RCC 7860 (cell line): Measurements from ENCODE around the gene ALPP.
"Not testable (repeated sequence)": the region's sequence is repeated elsewhere in the genome, so short reads cannot be mapped to it uniquely, and the experiment has no call there.

Source experiments
- DNase-seq: peaks from one replicate; pipeline ENCODE4 v3.0.0-alpha.2; 2015; ENCODE audit warnings: low spot score
- FAIRE-seq: peaks from 2 replicates; lab custom pipeline; 2012; peaks lifted over from hg19 to GRCh38; lab: Jason Lieb, UNC

Gene ALPP

DNA sequence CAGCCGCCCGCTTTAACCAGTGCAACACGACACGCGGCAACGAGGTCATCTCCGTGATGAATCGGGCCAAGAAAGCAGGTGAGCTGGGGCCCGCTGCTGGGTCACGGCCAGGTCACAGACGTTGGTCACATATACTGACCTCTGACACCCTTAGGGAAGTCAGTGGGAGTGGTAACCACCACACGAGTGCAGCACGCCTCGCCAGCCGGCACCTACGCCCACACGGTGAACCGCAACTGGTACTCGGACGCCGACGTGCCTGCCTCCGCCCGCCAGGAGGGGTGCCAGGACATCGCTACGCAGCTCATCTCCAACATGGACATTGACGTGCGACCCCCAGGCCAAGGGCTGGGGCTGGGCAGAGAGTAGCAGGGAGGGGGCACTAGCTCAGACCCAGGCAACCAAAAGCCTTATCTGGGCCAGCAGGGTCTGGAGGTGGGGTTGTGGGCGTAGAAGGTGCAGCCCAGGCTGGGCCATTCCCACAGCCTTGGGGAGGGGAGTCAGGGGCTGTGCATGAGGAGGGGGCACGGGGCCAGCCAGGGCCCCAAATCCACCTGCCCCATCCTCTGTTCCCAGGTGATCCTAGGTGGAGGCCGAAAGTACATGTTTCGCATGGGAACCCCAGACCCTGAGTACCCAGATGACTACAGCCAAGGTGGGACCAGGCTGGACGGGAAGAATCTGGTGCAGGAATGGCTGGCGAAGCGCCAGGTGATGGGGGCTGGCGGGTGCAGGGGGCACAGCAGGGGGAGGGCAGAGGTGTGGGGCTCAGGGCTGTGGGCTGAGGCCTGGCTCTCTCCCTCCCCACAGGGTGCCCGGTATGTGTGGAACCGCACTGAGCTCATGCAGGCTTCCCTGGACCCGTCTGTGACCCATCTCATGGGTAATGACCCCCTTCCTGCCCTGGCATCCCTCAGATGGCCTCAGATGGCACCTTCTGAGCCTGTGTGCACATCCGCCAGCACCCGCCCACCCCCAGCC, 1.3 kb downstream of the ALPP start:
- FAIRE-seq, DNase-seq: not testable (repeated sequence)

DNA sequence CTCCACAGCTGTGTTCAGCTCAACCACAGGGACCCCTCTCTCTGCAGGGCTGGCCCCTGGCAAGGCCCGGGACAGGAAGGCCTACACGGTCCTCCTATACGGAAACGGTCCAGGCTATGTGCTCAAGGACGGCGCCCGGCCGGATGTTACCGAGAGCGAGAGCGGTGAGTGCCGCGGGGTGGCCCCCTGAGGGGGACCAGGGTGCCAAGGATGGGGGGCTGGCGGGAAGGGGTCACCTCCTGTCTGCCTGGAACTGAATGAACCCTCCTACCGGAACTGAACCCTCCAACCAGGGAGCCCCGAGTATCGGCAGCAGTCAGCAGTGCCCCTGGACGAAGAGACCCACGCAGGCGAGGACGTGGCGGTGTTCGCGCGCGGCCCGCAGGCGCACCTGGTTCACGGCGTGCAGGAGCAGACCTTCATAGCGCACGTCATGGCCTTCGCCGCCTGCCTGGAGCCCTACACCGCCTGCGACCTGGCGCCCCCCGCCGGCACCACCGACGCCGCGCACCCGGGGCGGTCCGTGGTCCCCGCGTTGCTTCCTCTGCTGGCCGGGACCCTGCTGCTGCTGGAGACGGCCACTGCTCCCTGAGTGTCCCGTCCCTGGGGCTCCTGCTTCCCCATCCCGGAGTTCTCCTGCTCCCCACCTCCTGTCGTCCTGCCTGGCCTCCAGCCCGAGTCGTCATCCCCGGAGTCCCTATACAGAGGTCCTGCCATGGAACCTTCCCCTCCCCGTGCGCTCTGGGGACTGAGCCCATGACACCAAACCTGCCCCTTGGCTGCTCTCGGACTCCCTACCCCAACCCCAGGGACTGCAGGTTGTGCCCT, 2.9 kb downstream of the ALPP start:
- not testable (repeated sequence) for DNase-seq, FAIRE-seq

DNA sequence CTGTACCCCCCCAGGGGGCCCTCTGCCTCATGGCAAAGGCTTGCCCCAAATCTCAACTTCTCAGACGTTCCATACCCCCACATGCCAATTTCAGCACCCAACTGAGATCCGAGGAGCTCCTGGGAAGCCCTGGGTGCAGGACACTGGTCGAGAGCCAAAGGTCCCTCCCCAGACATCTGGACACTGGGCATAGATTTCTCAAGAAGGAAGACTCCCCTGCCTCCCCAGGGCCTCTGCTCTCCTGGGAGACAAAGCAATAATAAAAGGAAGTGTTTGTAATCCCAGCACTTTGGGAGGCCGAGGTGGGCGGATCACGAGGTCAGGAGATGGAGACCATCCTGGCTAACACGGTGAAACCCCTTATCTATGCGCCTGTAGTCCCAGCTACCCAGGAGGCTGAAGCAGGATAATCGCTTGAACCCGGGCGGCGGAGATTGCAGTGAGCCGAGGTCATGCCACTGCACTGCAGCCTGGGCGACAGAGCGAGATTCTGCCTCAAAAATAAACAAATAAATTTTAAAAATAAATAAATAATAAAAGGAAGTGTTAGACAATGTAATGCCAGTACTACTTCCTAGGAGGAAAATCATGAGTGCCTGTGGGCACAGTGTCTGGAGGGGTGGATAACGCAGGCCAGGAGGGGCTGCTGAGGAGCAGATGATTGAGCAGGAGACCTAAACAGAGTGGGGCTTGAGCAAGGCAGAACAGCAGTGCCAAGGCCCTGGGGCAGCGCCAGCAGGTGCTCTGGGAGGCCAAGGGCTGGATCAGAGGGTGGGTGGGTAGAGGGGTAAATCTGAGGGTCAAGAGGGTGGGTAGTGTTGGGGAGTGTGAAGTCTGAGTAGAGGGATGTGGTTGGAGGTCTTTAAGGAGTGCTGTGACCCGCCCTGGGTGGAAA, 4.0 kb downstream of the ALPP start:
- DNase-seq = no peak
- no peak for FAIRE-seq

GRCh38 chr2:232384466-232384865, 5.9 kb downstream of the ALPP start:
- FAIRE-seq (no peak), DNase-seq (no peak)

GRCh38 chr2:232385058-232385457, 6.5 kb downstream of the ALPP start:
- FAIRE-seq, DNase-seq: not testable (repeated sequence)

- FAIRE-seq = no peak
Measured at GRCh38 chr2:232385660-232386489, 7.3 kb downstream of the ALPP start.

DNA sequence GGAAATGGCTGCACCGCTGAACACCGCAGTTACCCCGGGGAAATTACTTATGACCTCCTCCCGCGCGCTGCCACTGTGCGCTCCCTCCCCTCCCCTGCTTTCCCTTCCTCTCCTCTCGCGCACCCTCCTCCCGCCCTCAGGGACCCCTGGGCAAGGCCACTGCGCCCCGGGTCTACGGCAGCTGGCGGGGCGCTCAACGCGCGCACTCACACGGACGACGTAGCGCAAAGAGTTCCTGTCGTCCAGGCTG, 7.9 kb downstream of the ALPP start:
- DNase-seq (no peak), FAIRE-seq (no peak)

More at GRCh38 chr2:232385660-232386489, 7.3 kb downstream of the ALPP start:
- DNase-seq = no peak

- FAIRE-seq (no peak), DNase-seq (no peak)
Measured at GRCh38 chr2:232386740-232387450, 8.3 kb downstream of the ALPP start.

- DNase-seq = no peak
- no peak for FAIRE-seq
Measured at GRCh38 chr2:232387451-232388171, 9.1 kb downstream of the ALPP start.

DNA sequence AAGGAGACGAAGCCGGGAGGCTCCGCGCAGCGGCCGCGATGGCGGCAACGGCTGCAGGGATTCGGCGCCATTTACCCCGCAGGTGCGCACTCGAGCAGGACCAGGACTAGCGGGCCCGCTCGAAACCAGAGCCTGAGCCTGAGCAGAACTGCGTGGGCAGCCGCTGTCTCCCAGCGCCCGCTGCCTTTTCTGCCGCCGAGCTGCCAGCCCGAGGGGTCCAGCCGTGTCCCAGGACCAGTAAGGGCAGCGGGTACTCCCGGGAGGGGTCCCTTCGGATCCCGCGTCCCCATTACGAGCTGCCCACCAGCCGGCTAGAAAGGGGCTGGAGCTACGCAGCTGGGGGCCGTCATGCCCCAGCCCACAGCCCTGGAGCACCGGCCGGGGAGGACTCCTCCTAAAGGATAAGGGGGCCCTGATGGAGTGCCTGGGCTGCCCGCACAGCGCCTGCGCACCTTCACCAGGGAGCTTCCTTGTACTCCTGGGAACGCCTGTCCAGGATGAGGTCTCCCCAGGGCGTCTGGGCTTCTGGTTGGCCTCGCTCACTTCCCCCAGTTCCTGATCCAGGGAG, 9.9 kb downstream of the ALPP start:
- FAIRE-seq (no peak), DNase-seq (no peak)

GRCh38 chr2:232389327-232389726, 10.8 kb downstream of the ALPP start:
- FAIRE-seq = peak; percentile 36

DNA sequence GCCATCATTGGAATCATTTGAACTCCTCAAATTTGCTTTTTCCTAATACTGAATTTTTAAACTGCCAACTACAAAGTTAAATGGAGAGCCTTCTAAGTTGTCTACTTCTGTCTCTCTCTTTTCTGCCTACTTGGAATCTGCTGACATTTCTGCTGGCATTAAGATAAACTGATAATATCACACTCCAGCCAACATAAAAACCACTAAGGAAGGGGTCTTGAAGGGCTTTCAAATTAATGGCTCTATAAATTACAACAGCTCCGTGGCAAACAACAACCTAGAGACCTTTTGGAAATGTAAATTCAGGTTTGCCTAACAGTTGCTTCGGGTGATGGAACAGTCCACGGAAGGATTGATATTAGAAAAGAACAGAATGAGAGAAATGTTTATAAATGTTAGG, 12.1 kb downstream of the ALPP start:
- FAIRE-seq = no peak

More at GRCh38 chr2:232389327-232389726, 10.8 kb downstream of the ALPP start:
- peak; percentile 49 for DNase-seq

DNA sequence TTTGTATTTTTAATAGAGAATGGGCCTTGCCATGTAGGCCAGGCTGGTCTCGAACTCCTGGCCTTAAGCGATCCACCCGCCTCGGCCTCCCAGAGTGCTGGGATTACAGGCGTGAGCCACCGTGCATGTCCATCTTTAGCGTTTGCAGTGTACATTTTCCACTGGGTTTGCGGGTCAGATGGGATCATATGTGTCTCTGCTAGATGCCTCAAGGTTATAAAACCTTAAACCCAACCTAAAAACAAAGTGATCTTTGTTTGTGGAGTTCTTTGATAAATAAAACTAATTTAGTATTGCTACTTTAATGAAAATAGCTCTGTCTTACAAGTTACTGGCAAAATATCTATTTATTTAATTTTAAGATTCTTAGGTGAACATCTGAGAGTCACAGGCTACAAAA, 15.0 kb downstream of the ALPP start:
- FAIRE-seq (no peak), DNase-seq (no peak)

More for the DNA sequence above, 12.1 kb downstream of the ALPP start:
- DNase-seq = no peak

DNA sequence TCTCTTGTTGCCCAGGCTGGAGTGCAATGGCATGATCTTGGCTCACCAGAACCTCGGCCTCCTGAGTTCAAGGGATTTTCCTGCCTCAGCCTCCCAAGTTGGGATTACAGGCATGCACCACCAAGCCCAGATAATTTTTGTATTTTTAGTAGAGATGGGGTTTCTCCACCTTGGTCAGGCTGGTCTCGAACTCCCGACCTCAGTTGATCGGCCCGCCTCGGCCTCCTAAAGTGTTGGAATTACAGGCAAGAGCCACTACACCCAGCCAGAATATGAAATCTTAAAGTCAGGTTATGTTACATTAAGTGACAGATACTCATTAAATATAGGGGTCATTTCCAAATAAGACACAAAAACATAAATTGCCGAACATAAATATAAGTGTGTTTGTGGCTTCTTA, 15.9 kb downstream of the ALPP start:
- FAIRE-seq = not testable (repeated sequence)

GRCh38 chr2:232395586-232395985, 17.0 kb downstream of the ALPP start:
- FAIRE-seq = no peak
- no peak for DNase-seq

More for the DNA sequence above, 15.9 kb downstream of the ALPP start:
- DNase-seq = not testable (repeated sequence)

DNA sequence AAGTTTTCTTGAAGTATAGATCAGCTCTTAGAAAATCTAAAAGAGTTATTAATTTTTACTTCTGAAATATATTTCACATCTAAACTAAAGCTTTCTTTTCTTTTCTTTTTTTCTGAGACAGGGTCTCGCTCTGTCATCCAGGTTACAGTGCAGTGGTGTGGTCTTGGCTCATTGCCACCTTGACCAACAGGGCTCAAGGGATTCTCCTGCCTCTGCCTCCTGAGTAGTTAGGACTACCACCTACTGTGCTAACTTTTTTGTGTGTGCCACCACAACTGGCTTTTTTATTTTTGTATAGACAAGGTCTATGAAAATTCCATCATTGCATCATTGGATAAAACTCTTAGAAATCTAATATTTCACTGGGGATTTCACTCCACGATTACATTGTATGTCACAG, 18.1 kb downstream of the ALPP start:
- no peak for FAIRE-seq

DNA sequence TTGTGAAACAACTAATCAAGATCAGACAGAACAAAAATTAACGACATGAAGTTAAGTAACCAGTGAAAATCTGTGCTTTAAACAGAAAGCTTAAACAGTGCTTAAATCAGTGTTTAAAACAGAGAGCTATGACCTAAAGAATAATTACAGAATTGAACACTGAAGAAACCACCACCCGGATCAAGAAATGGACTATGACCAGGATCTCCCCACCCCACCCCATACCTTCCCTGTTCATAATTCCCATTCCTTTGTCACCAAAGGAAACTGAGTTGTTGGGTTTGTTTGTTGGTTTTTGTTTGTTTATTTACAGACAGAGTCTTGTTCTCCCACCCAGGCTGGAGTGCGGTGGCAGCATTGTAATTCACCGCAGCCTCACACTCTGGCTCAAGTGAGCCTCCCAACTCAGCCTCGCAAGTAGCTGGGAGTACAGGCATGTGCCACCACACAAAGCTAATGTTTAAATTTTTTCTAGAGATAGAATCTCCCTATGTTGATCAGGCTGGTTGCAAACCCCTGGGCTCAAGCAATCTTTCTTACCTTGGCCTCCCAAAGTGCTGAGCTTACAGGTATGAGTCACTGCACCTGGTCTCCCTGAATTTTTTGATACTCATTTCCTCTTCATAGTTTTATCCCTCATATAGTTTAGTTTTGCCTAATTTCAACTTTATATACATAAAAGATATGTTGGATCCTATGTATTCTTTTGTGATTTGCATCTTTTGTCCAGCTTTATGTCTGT, 19.9 kb downstream of the ALPP start:
- FAIRE-seq = no peak
- no peak for DNase-seq

More for the DNA sequence above, 18.1 kb downstream of the ALPP start:
- no peak for DNase-seq
